AML-193 (cell line): ENCODE results near the gene BBS2.

ENCODE experiments used
- DNase-seq, 2 experiments: peaks; one replicate each; lab custom pipeline; 2025; lab: John Stamatoyannopoulos, UW

The BBS2 gene, protein sequence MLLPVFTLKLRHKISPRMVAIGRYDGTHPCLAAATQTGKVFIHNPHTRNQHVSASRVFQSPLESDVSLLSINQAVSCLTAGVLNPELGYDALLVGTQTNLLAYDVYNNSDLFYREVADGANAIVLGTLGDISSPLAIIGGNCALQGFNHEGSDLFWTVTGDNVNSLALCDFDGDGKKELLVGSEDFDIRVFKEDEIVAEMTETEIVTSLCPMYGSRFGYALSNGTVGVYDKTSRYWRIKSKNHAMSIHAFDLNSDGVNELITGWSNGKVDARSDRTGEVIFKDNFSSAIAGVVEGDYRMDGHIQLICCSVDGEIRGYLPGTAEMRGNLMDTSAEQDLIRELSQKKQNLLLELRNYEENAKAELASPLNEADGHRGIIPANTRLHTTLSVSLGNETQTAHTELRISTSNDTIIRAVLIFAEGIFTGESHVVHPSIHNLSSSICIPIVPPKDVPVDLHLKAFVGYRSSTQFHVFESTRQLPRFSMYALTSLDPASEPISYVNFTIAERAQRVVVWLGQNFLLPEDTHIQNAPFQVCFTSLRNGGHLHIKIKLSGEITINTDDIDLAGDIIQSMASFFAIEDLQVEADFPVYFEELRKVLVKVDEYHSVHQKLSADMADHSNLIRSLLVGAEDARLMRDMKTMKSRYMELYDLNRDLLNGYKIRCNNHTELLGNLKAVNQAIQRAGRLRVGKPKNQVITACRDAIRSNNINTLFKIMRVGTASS

DNA sequence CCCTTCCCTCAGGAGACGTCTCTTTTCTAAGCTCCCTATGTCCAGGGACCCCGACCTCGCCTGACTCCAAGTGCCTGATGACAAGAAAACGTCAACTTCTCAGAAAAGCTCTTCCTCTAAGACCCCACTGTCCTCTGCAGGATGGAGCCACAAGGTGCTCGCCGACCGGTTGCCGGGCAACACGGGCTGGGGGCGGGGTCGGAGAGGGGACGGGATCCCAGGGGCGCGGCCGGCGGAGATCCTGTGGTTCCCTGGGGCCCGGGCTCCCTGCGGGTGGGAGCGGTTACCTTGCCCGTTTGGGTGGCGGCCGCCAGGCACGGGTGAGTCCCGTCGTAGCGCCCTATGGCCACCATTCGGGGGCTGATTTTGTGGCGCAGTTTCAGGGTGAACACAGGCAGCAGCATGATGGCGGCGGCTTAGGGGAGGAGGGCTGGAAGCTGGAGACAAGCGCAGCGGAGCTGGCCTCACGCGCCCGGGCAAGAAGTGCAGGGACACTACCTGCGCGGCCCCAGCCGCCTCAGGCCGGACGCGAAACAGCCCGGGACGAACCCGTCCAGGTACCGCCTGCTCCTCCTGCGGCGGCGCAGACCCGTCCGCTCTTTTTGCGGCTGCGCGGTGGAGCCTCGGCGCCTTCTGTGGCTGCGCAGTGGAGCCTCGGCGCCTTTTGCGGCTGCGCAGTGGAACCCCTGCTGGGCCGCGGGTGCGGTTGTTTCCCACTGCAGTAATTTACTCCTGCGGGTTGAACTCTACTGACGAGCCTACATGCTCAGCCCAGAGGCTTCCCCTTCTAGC is at the start of gene BBS2:
TSS of gene BBS2 (minus strand) at position 566 of the 792 bp plus-strand sequence. CDS start at position 404, 162 bp downstream.
- DNase-seq = peak; percentile 74 to 76

DNA sequence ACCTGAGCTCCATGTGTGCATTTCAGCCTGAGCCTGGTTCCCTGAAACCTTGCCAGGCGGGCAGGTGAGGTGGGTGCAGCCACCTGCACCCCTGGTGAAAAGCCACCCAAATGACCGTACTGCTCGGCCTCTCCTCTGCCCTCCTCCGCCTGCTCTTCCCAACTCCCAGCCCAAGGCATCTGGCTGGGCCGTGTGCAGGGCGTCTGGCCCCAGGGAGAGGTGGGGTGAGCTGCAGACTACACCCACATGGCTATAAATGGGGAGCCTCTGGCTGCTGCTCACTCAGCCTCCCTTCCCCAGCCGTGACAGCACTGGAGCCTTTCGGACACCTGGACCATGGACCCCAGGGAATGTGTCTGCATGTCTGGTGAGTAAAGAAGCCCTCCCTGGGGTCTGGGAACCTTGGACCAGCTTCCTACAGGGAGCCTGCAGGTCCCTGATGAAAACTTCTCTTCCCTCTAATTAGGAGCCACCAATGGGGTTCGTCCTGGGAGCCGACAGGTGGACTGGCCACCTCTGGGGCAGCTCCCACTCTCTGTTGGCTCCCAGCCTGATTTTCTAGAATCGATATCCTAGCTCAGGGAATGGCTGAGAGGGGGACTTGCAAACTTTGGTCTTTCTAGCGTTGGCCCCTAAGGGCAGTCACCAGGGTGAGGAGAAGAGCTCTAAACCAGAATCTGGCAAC is 45.1 kb upstream of the BBS2 start, which contains the start of gene MT4:
TSS of gene MT4 (plus strand) at position 281 of the 685 bp plus-strand sequence. CDS start at position 337, 56 bp downstream.
- DNase-seq = no peak

DNA sequence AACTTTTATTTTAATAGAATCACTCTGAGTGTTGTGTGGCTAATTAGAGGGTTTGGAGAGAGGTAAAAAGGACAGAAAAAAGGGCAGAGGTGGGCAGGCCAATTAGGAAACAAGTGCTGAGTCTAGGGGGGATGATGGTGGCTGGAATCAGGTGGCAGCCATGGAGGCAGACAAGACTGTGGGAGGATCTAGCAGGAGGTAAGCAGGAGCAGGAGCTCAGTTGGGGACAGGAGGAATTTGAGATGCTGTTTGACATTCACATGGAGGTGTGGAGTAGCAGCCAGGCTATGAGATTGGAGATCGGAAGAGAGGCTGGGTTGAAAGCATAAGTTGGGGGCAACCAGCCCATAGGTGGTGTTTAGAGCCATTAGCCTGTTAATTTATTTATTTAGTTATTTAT is 41.3 kb upstream of the BBS2 start:
- no peak for DNase-seq

DNA sequence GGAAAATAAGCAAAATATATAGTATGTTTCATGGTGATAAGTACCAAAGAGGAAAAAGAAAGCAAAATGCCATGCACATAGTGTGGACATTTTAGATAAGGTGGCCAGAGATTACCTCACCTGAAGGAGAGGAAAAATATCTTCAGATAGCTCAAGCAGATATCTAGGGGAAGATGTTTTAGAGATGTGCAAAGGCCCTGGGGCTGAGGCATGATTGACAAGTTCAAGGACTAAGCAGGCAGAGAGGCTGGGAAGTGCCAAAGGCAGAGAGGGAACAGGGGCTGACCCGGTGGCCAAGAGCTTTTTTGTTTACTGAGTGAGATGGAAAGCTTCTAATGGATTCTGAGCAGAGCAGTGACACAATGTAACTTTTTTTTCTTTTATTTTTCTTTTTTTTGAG is 40.6 kb upstream of the BBS2 start:
- no peak for DNase-seq

DNA sequence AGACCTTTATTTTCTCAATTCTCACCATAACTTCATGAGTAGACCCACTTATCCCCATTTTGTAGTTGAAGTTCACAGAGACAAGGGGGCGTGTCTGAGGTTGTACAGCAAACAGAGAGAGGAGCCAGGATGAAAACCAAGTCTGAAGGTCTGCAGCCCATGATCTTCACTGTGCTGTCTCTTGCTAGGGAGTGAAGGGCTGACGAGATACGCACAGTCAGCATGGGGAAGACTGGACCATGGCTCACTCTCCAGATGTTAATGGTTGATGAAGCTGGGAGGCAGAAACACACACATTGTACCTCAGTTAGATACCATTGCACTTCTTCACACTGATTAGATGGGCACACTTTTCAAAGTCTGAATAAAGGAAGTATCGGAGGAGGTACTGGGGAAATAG is 39.3 kb upstream of the BBS2 start:
- DNase-seq = no peak

DNA sequence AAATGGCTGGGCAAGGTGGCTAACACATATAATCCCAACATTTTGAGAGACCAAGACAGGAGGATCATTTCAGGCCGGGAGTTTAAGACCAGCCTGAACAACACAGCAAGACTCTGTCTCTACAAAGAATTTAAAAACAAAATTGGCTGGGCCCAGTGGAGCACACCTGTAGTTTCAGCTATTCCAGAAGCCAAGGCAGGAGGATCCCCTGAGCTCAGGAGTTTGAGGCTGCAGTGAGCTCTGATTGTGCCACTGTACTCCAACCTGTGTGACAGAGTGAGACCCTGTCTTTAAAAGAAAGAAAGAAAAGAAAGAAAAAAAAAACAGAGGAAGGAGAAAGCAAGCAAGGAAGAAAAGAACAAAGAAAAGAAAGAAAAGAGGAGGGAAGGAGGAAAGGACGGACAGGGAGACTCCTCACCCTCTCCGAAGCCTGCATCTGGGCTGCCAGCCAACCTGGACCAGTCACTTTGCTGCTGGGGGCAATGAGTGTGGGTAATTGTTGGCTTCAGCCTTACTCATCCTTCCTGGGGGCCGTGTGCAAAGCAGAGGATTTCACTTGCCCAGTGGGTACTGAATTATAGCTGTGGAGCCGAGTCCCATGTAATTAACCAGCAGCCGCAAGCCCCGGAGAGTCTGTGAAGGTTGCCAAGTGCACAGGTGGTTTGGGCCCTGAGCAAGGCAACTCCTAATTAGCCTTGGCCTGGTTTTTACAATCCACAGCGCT is 38.4 kb upstream of the BBS2 start:
- no peak for DNase-seq

DNA sequence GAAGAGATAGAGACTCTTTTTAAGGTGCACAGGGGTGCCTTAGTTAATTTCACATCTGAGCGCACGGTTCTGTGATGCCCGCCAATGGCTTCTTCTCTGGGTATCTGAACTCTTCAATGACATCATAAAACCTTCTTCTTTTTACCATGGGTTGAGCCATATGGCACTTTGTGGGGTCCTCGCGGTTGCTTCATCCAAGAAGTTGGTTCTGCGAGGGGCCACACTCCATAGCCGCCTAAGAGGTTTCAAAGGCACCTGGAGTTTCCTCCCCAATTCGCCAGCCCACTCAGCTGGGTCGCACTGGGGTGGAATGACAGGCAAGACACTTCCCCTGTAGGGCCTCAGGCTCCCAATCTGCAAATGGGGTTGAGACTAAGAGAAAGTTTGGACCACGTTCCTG is 34.6 kb upstream of the BBS2 start:
- no peak for DNase-seq

DNA sequence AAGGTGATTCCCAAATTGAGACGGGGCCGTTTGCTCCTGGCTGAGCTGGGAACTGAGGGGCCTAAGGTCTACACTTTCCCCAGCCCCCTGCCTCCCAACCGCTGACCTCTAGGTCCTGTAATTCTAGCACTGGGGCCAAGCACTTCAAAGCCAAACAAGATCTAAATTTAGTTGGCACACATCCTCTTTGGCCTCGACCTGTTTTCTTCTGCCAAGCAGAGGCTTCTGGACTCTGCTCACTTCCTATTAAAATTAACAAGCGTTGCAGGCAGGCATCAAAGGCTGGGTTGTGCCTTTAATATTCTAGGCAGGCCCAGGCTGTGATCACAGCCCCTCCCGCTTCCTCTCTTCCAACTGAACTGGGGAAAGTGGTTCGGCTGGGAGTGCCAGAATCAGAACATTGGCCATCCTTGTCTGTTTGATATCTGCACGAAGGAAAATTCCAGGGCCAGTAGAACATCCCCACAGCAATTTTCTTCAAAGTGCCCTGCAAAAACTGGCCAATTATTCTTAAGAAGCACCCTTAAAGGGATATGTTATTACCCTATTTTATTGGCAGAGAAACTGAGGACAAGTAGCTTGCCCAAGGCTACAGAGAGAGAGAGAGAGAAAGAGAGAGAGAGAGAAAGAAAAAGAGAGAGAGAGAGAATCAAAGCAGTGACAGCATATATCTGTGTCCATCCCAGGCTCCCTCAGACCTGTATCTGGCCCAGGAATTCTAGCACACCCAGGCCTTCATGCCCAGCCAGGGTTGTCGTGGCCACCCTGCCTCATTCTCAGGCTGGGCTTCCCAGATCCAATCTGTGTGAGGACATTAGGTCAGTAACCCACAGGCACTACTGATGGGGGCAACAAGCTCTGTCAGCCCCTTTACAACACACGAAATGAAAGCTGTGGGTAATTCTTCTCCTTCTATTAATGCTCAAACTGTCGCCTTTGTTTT is 32.2 kb upstream of the BBS2 start:
- DNase-seq = no peak

DNA sequence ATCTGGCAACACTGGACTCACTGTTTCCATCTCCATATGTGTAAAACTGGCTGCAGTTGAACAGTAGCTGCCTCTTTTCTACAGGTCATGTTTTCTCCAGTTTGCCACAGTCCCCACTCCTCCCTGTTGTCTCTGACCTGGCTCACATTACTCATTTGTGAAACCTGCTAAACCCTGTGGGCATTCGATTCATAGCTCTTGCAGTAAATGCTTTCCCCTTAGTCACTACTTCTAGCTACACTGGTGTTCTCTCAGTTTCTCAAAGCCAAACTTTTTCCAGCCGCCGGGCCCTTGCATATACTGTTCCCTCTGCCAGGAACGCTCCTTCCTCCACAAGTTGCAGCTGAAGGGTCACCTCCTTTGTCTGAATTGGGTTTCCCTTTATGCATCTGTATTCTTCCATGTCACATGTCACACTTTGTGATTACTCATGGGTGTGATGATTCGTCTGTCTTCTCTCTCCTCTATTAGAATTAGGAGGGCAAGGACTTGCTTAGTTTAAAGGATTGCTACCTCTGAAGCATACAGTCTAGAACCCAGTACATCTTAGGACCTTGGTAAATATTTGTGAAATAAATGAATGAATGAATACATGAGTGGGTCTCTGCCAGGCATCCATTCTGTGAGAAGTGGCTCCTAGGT is 30.0 kb upstream of the BBS2 start:
- no peak for DNase-seq

DNA sequence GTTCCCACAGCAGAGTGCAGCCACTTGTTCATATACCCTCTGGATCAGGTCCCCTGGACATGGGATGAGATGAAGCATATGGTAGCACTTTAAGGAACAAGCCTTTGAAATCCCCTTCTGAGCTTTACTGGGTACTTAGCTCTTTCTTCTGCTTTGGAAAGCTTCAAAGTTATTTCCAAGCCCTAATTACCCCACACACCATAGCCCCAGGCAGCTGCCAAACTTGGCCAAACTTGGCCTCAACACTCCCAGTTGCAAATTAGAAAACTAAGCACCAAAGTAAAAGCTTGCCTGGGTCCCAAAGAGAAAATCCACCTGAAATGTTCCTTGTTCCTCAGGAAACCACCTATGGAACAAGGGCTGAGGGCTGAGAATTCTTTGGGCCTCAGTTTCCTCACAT is 29.3 kb upstream of the BBS2 start:
- DNase-seq = no peak

DNA sequence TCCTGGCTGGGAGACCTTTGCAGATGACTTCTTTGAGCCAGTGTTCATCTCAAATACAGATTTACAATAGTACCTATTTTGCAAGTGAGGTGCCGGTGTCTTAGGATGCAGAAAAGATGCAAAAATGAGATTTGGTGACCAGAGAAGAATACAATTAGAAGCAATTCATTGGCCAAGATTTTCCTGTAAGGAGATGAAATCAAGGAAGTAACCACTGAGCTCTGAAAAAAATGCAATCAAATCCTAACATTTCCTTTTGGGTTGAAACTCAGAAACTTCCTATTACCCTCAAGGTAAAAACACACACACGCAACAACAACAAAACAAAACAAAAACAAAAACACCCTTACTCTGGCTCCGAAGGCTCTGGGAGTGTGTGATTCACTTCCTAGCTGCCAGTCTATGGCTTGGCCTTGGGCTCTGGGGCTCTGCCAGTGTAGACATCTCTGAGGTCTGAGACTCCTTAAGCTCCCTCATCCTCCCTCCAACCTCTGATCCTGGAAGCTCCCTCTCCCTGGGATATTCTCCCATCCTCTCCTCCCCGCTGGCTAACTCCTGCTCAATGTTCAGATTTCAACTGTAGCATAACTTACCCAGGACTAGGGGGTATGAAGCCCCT is 28.2 kb upstream of the BBS2 start:
- no peak for DNase-seq

DNA sequence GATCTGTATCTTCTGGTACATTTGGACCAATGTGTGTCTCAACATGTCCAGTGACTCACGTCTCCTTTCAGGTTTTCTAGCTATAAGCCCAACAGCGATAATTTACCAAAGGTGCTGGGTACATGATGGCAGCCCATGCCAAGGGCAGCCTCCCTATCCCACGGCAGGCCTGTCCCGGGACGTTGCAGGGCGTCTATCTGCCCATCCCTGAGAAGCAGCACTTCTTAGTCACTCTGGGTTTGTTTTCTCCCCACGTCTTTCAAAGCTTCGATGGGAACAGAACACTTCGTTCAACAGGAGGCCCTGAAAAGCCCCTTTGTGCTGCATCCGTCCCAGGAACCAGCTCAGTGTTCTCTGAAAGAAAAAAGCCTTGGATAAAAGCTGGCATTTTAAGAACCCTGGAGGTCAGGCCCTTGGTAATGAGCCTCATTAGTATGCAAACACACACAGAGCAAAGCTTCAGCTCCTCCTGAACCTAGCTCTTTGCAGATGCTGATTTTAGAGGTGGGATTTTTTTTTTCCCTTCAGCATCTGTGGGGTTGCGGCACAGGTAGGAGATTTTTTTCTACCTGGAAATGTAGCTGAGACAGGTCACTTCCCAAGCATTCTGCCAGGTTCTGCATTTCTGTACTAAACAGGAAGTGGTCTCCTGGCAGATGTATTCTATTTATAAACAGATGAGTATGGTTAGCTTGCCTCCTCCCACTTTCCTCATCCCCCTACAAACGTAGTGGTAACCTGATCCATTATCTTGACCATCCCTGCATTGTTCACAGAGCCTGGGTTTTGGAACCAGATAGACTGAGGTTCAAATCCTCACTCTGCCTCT is 27.5 kb upstream of the BBS2 start:
- no peak for DNase-seq

DNA sequence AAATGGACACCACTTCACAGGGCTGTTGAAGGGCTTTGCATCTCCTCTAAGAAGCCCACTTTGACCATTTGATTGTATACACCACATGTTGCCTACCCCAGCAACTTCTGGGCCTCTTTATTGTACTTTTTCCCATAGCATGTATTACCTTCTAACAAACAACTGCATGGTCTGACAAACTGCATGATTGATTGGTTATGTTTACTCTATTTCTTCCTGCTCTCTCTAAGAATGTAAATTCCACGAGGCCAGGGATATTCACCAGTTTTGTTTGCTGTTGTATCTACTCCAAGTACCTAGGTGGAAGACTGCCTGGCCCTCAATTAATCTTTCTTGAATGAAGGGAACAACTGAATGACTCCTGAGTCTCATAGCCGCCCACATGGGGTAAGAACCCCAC is 22.2 kb upstream of the BBS2 start:
- no peak for DNase-seq

DNA sequence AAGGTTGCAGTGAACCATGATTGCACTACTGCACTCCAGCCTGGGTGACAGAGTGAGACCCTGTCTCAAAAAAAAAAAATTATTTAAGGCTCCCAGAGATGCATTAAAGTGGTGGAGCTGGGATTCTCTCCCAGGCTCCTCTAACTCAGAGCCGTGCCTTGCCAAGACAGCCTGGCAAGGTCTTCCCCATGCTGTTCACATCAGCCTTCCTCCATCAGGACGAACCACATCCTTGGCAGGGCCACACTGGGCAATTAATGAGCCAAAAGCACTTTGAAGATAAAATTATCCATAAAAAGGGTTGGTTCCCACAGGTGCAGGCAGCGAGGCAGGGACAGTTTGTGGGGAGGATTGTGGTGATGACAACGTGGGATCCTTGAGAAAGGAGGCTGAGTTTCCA is 19.8 kb upstream of the BBS2 start:
- no peak for DNase-seq

DNA sequence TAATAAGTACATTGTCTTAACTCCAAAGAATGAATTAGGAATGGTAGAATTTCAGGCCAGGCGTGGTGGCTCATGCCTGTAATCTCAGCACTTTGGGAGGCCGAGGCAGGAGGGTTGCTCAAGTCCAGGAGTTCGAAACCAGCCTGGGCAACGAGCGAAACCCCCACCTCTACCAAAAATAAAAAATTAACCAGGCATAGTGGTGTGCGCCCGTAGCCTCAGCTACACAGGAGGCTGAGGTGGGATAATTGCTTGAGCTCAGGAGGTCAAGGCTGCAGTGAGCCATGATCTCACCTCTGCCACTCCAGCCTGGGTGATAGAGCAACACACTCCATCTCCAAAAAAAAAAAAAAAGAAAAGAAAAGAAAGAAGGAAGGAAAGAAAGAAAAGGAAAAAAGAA is 18.5 kb upstream of the BBS2 start:
- DNase-seq = no peak

DNA sequence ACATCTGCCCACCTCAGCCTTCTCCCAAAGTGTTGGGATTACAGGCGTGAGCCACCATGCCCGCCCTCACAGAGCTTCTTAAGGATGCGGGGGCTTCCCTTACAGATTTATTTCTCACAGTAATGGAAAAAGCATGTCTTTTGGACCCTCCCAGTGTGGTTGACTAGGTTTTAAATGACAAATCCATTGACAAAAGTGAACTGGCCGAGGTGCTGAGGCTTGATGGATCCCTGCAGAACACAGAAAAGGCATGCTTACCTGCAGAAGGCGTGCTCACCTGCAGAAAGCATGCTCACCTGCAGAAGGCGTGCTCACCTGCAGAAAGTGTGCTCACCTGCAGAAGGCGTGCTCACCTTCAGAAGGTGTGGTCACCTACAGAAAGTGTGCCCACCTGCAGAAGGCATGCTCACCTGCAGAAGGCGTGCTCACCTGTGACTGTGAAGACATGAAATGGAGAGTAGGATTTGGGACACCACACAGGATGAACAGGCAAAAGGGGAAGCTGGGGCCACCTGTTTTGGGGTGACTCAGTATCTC is 15.1 kb upstream of the BBS2 start:
- no peak for DNase-seq

DNA sequence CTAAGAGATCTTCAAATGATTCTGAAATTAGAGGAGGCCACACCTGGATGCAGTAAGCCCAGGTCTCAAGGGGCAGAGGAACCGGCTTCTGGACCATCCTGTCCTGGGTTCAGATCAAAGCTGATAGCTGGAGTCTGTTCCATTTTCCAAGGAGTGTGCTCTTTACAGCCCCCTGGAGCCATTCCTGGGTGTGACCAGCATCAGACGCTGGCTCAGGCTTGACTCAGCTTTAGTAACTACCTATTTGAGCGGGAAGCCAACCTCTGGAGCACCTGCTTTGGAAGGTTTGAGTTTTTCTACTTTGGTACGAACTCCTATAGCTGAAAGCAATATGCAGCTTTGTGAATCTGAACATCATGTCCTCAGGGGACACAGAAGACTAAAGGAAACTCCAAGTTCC is 12.9 kb upstream of the BBS2 start:
- DNase-seq = no peak

DNA sequence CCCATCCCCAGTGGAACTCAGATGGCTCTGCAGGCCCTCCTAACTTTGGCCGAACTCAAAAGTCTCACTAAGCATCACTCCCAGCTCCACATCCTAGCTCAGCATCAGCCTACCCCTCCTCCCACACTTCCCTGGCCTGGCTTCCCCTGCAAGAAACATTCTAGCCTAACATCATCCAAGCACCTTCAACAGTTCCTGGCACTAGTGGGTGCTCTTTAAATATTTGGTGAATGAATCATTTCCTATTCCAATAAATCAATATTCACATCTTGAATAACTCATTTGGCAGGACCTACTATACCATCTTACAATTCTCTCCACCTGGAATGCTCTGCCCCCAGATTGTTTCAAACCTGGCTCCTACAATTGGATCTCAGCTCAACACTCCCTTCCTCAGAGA is 11.0 kb upstream of the BBS2 start:
- DNase-seq = no peak
